Measurements from ENCODE around the gene HPSE. TPM values are rescaled to one million over a fixed set of nuclear protein-coding genes. Genes with fewer than 3 reads are reported as not detected.

The HPSE gene
- total RNA-seq, 2 donors from 2014 or later = 0.82 to 1.5 TPM

GRCh38 chr4:83262682-83263081, 72.0 kb downstream of the HPSE start:
- intact Hi-C loops (cut with DNase I) = loop anchor here (5.0 kb wide), 1 partner anchor 800 kb away; no protein-coding TSS in a partner anchor
- Histone ChIP-seq H3K4me3 (no peak overlapping the region), H3K36me3 (no peaks in the 10 kb centered on the region), H3K9me3 (no peaks in the 10 kb centered on the region), H3K27ac (no peak overlapping the region), H3K27me3 (replicated peaks; ENCODE audit: insufficient read depth) (no peaks in the 10 kb centered on the region), H3K4me1 (replicated peaks) (no peaks in the 10 kb centered on the region)
- no peak for DNase-seq (ENCODE audit: low spot score)
- 100% methylated on average over 2 of the region's 2 CpGs for WGBS
- no peak for TF ChIP-seq POLR2AphosphoS5 (IDR thresholded peaks at IDR 0.05)
- no peak for TF ChIP-seq CTCF (IDR thresholded peaks at IDR 0.05)
- TF ChIP-seq POLR2A (IDR thresholded peaks at IDR 0.05) = no peak

- H3K4me3 ChIP-seq = no peak overlapping the region
- no peak overlapping the region for H3K27ac ChIP-seq
- no peaks in the 10 kb centered on the region for H3K4me1 ChIP-seq (replicated peaks)
- H3K36me3 ChIP-seq = no peaks in the 10 kb centered on the region
- H3K9me3 ChIP-seq = no peaks in the 10 kb centered on the region
- intact Hi-C loops (cut with DNase I) = loop anchor here (5.0 kb wide), 1 partner anchor 799 kb away; no protein-coding TSS in a partner anchor
- H3K27me3 ChIP-seq (replicated peaks; ENCODE audit: insufficient read depth) = no peaks in the 10 kb centered on the region
- WGBS = 92% methylated on average over 5 of the region's 5 CpGs
- DNase-seq (ENCODE audit: low spot score) = no peak
- TF ChIP-seq POLR2A (IDR thresholded peaks at IDR 0.05) (no peak), POLR2AphosphoS5 (IDR thresholded peaks at IDR 0.05) (no peak), CTCF (IDR thresholded peaks at IDR 0.05) (no peak)
These were observed 73.3 kb downstream of the HPSE start for GRCh38 chr4:83261307-83261706.

GRCh38 chr4:83259586-83259985, 75.1 kb downstream of the HPSE start:
- Histone ChIP-seq H3K36me3 (no peaks in the 10 kb centered on the region), H3K27me3 (replicated peaks; ENCODE audit: insufficient read depth) (no peaks in the 10 kb centered on the region), H3K4me1 (replicated peaks) (no peaks in the 10 kb centered on the region), H3K4me3 (no peak overlapping the region), H3K9me3 (no peaks in the 10 kb centered on the region), H3K27ac (no peak overlapping the region)
- no peak for TF ChIP-seq POLR2AphosphoS5 (IDR thresholded peaks at IDR 0.05)
- TF ChIP-seq CTCF (IDR thresholded peaks at IDR 0.05) = no peak
- no peak for TF ChIP-seq POLR2A (IDR thresholded peaks at IDR 0.05)
- intact Hi-C loops (cut with DNase I) = loop anchor here (5.0 to 10.0 kb wide), 3 partner anchors 182 to 365 kb away; partner anchors contain the start of genes LIN54 and SEC31A
- no peak for DNase-seq (ENCODE audit: low spot score)
- WGBS = 86% methylated on average over 1 of the region's 1 CpG

- H3K27ac ChIP-seq = no peak overlapping the region
- intact Hi-C loops (cut with DNase I) = loop anchor here (5.0 to 10.0 kb wide), 3 partner anchors 181 to 364 kb away; partner anchors contain the start of genes LIN54 and SEC31A
- no peaks in the 10 kb centered on the region for H3K9me3 ChIP-seq
- H3K4me3 ChIP-seq = no peak overlapping the region
- TF ChIP-seq CTCF (IDR thresholded peaks at IDR 0.05) (no peak), POLR2AphosphoS5 (IDR thresholded peaks at IDR 0.05) (no peak)
- DNase-seq (ENCODE audit: low spot score) = no peak
- H3K4me1 ChIP-seq (replicated peaks) = no peaks in the 10 kb centered on the region
- H3K36me3 ChIP-seq = no peaks in the 10 kb centered on the region
- H3K27me3 ChIP-seq (replicated peaks; ENCODE audit: insufficient read depth) = no peaks in the 10 kb centered on the region
These were observed 76.2 kb downstream of the HPSE start for GRCh38 chr4:83258461-83258860.

GRCh38 chr4:83257811-83258210, 76.8 kb downstream of the HPSE start:
- no peak overlapping the region for H3K27ac ChIP-seq
- intact Hi-C loops (cut with DNase I) = loop anchor here (5.0 to 10.0 kb wide), 3 partner anchors 181 to 363 kb away; partner anchors contain the start of genes LIN54 and SEC31A

More at GRCh38 chr4:83257811-83258210, 76.8 kb downstream of the HPSE start:
- Histone ChIP-seq H3K36me3 (no peaks in the 10 kb centered on the region), H3K9me3 (no peaks in the 10 kb centered on the region), H3K27me3 (replicated peaks; ENCODE audit: insufficient read depth) (no peaks in the 10 kb centered on the region), H3K4me1 (replicated peaks) (no peaks in the 10 kb centered on the region), H3K4me3 (no peak overlapping the region)
- WGBS = 81% methylated on average over 7 of the region's 7 CpGs
- no peak for TF ChIP-seq POLR2A (IDR thresholded peaks at IDR 0.05)
- TF ChIP-seq POLR2AphosphoS5 (IDR thresholded peaks at IDR 0.05) = no peak
- no peak for TF ChIP-seq CTCF (IDR thresholded peaks at IDR 0.05)
- no peak for DNase-seq (ENCODE audit: low spot score)
